Stimulated activated CD4-positive, alpha-beta T cell treated with anti-CD3 and anti-CD28 coated beads, TNF-alpha, amount 100 ng/mL, for 24 hours (primary cell): Measurements from ENCODE around the gene EDIL3.

Experiments used
- DNase-seq, 3 experiments: peaks; one replicate each; pipeline ENCODE4 v3.0.0-alpha.2; 2020; ENCODE audit warnings: low read depth in 3 of 3

The EDIL3 gene

DNA sequence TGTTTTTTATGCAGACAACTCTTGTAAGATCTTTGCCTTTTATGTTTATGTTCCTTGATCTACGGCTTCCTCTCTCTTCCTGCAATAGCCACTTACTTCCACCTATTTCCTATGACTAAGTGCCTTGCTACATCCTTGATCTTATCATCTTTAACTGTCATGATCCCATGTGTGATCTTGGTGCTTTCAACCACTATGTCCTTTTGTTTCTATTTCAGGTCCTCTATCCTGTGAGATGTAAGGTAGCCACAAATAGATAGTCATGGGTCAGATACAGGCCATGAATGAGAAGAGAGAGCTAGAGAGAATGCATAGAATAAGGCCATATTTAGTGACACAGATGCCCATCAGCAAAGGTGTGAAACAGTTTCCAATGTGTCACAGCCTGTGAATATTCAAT lies 420.4 kb downstream of the EDIL3 start:
- no peak for DNase-seq

DNA sequence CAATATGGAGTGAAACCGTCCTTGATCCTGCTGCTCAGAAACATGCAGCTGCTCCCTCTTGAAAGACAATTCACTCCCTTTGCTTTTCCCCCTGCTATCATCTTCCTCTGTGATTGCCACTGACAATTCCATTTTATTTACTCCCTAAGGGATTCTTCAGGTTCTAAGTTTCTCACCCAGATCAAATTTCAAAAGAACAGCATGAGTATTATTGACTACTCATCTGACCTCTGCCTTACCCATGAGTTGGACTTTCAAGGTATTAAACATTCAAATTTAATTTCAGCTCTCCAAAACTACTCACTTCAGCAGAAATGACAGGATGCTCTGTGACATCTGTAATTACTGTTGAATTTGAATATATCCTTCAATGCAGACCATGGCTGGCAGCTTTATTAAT lies 427.5 kb downstream of the EDIL3 start:
- DNase-seq, result no peak

DNA sequence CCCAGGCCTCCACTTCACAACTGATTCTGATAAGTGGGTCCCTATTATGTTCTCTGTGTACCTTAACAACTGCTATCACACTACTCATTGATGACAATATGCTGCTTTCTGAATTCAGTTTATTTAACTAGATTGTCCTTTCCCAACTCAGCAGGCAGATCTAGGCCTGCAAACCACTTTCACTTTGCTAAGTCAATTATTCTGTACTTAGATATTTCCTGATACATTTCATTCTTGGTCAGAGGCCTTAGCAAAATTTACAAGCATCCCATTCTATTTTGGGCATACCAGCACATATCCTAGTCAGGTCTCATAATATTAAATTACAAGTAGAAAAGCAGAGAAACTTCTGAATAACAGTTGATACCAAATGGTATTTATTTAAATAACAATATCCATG lies 428.3 kb downstream of the EDIL3 start:
- DNase-seq, result no peak

DNA sequence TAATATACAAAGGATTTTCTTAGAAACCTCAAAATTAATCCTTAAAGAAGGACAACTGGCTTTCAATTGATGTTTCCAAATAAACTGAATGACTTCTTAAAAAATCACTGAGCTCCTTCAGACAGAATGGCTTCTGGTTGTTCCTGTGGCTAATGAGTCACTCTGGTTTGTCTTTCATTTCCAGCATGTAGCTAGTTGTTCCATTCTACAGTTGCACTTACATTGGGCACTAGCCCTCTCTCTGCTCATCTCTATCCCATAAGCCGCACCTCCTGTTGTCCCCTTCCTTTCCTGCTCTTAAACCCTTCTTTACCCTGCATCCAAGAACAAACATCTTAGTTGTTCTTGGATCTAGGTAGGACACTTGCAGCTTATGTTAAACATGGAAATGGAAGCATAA lies 428.8 kb downstream of the EDIL3 start:
- DNase-seq, result no peak

DNA sequence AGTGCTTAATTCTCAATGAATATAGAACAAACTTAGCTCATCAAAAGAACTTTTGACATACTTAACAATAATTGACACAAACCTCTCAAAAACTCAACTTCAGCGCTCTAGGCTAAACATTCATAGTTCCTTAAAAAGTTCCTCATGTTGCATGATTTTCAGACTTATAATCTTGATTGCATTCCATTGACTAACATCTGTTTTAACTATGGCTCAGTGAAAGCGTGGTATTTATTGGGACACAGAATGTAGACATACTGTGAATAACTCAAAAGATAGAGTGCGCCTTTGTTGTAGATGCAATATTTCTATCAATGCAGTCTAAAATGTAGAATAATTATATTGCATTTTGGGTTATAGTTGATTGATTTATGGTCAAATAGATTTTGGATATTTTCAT lies 436.9 kb downstream of the EDIL3 start:
- no peak for DNase-seq

DNA sequence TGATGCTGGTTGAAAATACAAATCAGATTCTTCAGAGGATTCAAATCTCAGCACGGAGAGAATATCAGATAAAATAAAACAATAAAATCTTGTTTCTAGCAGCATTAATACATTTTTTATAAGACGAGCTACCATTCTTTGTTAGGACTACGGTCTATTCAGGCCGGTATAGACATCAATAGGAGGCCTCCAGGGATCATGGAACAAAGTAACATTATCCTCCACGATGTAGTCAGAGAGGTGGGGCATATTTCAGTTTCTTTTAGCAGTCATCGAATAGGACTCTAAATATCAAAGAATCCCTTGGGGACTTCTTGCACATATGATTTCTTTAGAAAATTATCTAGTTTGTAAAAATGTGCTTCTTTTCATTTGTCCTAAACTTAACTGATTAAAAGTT lies 438.2 kb downstream of the EDIL3 start:
- no peak for DNase-seq

DNA sequence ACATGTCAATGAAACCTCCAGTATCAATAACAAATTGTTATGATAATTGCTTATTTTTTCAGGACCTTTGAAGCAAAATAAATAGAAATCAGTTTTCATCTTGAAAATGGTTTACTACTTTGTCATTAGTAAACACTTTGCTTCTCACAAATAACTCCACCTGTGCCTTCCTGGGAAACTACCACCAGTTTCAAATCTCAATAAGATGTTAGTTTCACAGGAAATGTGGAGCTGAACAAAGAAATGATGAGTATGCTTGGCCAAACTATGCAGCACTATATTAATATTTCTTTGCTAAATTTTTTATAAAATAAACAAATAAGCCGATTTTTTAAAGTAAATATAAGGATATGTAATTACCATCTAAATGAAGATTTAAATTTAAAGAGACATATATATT lies 442.5 kb downstream of the EDIL3 start:
- DNase-seq, result no peak

DNA sequence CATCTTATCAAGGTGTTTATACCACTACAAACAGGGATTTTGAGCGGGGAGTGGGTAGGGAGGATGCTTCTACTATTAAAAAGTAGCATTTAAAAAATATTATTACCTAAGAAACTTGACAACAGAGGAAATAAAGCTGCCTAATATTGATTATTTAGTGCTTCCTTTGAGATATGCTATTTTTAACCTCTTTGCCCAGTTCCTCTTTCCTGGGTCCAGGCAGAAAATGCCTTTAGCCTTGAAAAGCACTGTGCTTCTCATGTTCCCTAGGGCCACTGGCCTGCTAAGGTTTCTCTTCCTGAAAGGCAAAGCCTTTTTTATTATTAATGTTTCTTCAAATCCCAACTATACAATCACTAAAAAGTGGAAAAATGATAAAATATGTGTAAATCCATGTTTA lies 446.8 kb downstream of the EDIL3 start:
- DNase-seq, result no peak

DNA sequence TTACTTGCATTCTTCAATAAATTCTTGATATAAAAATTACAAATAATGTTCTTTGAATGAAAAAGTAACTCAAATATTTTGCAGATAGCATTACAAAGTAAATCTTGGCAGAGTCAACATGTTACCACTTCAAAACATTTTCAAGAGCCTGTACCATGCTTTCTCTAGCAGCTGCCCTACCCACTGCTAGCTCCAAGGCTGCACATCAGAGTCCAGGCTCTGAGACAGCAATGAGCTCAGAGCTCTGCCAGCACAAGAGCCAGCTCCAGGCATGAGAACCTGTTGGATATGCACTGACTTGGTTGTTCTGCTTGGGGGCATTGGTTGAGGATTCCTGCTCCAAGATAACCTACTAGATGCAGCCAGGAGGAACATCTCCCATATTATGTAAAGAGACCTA lies 452.7 kb downstream of the EDIL3 start:
- no peak for DNase-seq

DNA sequence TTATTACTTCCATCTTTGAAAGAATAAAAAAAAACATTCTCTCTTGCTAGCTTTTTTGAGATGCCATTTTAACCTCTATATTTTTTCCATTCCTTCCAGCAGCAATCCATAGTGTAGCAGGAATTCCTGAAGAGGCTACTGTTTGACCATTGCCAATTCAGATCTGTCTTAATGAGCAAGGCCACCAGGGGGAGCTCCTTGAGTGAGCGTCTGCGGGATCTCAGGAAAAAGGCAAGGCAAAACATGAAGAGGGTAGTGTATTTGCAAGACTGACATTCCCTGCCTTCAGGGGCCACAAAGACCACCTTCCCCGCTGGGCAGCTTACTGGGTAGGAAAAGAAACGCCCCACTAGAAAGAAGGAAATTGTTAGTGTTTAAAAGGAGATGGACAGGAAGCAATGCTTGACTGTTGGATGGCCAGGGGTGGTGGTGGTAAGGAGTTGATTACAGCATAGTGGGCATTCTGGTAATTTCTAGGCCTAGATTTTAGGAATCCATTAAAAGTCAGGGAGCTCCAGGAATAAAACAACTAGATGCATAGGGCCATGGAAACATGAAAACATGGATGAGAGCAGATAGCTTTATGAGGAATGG lies 457.4 kb downstream of the EDIL3 start:
- peak in 2 of 3 experiments; percentile 9 to 24 for DNase-seq

DNA sequence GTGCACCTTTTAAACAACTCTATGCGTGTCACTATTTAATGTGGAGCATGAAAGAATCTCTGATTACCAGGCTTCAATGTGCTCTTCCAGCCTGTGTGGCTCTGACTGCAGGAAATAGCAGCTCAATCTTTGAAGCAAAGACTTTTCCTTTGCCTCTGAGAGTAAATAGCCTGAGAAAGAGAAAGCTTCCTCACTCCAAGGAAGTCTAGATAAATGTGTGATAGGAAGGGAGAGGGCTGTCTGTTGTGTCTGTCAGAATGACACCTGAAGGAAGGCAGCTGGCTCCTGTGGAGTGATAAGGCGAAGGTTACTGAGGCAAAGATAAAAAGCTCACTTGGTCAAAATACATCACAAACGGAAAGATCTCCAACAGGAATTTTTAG lies 458.7 kb downstream of the EDIL3 start:
- no peak for DNase-seq

DNA sequence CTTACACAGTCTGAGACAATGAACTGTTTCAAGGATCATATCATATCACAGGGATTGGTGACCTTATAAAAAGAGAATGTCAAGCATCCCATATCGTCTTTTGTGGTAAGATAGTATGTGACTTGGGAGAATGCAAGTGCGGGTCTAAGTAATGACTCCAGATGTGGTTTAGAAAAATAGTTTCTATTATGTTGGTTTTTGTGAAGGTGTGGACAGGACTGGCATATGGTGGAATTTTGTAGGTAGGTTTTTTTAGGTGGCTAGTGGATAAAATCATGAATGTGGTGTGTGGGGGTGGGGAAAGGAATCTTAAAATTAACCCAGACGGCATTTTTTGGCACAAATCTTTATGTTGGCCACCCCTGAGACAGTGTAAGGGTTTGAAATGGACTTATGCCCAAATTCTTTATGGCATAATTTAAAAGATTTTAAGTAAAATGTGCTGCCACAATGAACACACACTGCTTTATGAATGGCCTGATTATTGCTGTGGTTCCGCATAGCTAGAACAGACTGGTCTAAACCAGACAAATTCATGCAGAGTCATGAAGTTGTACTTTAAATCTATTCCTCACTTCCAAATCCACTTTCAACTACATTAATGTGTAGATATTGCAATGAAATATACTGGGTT lies 459.2 kb downstream of the EDIL3 start:
- DNase-seq, result no peak

DNA sequence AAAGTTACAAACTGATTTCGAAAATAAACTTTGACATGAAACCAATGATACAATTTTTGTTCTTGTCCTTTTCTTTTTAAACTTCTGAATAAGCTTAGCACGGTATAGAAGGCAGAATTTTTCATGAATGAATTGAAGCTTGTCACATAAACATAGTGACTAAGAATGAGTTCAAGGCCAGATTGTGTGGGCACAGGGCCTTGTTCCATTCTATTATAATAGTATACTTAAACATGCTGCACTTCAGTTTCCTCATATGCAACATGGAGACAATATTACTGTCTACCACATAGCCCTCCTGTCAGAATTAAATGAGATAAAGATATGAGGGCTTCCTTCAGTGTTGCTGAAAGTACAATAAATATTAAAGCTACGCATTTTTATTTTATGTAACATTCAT lies 459.8 kb downstream of the EDIL3 start:
- DNase-seq, result no peak

DNA sequence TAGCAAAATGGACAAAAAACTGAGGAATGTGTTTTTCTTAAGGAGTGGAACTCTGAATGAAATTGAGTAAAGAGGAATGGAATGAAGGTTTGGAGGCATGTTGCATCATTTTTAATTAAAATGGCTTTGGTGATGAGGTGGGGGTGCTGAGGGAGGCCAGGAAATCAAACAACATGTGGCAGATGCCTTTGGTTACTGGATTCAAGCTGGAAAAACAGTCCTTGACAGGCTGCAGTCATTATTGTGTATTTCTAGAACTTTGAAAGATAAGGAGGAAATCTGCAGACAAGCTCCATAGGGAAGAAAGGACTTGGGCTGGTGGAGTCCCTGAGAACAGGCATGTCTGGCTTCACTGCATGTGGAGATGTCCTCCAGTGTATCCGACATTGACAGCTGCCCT lies 460.5 kb downstream of the EDIL3 start:
- DNase-seq, result no peak

DNA sequence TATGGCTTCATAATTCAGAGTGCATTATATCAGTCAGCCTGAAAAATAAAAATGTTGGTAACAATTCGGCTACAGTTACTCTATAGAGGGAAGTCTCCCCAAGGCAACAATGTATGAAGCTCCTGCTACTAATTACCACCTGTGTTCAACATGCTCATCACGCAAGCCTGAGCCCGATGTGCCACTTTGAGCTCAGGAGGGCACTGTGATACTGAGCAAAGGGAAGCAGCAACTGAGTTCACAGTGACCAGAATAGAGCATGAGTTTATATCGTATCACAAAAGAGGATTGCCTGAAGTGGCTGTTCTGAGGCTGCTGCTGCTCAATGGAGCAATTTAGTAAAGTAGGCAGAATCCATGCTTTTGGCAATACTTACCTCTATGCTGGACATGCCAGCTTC lies 462.0 kb downstream of the EDIL3 start:
- DNase-seq, result no peak

DNA sequence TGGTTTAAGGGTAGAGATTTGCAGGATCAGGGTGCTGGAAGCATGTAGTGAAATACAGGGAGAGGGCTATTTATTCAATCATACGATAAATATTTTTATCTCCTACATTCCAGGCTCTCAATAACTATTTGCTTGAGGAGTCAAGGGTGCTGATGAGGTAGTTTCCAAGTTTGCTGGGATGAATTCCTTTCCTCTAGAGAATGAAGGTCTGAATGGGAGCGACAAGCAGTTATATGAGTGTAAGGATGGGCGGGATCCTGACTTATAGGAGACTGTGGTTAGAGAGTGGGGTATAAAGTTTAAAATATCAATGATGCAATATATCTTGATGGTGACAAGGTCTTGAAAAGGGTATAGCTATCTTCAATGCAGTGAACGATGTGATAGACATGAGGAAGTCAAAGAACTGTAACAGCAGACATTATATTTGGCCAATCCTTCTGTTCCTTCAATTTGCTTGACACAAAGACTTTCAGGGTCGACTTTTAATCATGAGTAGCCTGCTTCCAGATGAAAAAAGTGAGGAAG lies 462.9 kb downstream of the EDIL3 start:
- no peak for DNase-seq

DNA sequence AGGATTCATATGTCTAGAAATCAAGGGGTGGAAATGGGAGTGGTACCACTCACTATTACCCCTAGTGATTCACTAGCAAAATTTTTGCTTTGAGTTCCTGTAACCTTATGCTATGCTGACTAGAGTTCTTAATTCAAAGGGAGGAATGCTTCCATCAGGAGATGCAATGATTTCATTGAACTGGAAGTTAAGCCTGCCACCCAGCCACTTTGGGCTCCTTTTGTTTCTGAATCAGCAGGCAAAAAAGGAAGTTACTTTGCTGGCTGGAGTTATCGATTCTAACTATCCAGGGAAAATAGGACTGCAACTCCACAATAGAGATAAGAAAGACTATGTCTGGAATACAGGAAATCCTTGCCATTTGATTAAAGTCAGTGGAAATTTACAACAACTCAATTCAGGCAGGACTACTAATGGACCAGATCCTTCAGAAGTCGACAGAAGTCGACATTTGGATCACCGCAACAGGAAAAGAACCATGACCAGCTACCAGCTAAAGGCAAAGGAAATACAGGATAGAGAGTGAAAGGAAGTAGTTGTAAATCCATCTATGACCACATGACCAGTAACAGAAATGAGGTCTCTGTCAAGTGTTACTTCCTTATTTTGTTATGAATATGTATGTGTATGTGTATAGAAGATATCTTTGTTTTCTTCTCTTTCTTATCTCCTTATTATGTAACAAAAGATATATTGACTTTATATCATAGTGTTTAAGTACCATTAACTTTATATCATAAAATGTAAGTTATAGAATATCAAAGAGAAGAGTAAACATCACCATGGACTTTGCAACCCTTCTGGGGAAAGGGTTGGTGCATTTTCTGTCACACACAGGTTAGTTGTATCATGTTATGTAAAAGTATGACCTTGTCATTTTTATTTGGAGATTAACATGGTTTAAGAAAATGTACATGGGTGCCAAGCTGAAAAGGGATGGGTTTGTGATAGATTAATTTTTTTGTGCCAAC lies 465.3 kb downstream of the EDIL3 start:
- no peak for DNase-seq

DNA sequence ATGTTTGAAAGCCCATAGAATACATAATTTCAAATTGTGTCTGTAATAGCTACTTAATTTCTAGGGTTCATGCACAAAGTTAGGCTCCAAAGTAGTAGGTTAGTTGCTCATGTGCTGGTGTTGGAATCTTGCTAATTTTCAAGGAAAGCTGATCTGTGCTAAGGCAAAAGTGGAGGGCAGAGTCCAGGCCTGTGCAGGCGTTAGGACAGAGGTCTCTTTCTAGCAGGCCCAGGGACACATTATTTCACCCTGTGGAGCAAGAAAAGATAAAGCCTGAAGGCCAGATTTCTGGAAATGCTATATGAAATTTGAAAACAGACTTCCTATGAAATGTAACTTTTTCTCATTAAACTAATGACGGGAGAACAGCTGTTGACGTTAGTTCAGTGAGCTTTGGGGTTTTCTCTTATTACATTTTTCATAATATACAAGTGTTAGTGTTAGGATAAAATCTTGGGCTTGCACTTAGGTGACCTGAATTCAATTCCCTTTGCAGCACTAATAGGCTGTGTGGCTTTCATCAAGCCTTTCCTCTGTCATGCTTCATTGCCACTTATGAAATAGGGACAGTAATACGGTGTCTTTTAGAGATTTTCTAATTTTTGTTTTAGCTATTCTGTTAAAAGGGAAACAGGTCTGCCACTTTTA lies 467.3 kb downstream of the EDIL3 start:
- DNase-seq, result no peak

DNA sequence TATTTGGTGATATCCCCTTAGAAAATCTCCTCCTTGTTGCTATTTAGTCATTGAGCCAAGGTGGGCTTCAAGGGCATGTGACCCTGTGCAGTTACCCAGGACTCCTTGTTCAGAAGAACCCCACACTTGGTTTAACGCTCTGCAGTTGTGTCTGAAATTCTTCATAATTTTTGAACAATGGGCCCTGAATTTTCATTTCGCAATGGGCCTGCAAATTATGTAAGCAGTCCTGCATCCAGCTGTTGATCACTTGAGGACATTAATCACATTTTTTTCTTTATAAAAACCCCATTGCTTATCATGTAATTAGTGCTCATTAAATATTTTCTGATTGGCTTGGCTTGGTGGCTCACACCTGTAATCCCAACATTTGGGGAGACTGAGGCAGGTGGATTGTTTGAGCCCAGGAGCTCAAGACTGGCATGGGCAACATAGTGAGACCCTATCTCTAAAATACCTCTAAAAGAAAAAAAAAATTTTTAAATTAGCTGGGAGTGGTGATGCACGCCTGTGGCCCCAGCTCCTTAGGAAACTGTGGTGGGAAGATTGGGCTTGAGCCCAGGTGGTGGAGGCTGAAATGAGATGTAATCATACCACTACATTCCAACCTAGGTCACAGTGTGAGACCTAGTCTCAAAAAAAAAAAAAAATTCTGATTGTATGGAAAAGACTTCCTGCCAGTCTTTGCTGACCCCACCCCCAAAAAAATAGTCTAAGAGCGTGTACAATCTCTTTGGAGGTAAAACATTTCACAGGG lies 469.8 kb downstream of the EDIL3 start:
- DNase-seq, result no peak

DNA sequence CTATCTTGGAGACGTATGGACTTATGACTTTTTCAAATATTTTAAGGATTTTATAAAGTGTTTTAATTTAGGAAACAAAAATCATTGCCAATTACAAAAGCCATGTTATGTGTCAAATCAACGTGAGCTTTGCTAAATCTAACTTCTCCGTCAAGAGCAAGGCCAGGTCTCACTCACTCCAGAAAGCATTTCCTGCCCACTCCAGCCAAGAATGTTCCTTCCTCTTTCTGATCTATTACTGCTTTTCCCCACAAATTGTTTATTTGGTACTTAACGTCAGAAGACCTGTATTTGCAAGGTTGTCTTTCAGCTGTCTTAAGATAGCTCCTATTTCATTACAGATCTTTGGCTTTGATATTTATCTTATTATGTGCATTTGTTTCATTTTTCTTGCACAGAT lies 470.5 kb downstream of the EDIL3 start:
- DNase-seq, result no peak

DNA sequence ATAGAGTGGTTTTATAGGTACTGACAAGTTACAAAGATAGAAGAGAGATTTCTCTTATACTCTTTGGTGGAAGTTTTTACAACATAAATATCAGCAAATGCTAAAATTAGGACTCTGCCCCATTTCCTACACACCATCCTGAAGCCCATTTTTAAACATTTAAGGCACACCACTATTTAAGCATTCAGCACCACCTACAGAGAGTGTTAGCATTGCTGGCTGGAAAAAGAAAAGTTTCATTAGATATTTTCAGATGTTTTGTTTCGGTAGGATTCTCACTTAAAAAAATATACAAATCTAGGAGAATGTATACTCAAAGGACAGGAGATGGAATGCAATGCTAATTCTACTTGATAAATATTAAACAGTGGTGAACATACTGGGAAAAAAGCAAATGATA lies 471.1 kb downstream of the EDIL3 start:
- DNase-seq, result no peak
